Thyroid gland (tissue), 4 donors: ENCODE results near the gene GCNT3. TPM values are rescaled to one million over a fixed set of nuclear protein-coding genes. Genes with fewer than 3 reads are reported as not detected.

Experiments
- DNase-seq, 2 donors: peaks; one replicate each; pipeline ENCODE4 v3.0.0-alpha.2; 2019
- H3K27ac ChIP-seq, 3 donors: fragments of 200-600 bp; sonication (generic); 1 replicate in 2 of 3; 2 replicates in 1 of 3; pipeline ENCODE4 v1.5.1; 2016 to 2019; ENCODE audit warnings: mild to moderate bottlenecking in 1 of 3, moderate library complexity in 1 of 3
- H3K27me3 ChIP-seq: fragments of 200-600 bp; sonication (generic); one replicate; pipeline ENCODE4 v1.5.1; 2019
- H3K36me3 ChIP-seq, 2 donors: fragments of 200-600 bp; sonication (generic); one replicate each; pipeline ENCODE4 v1.5.1; 2016 to 2019
- H3K4me1 ChIP-seq, 2 donors: fragments of 200-600 bp; sonication (generic); one replicate each; pipeline ENCODE4 v1.5.1; 2017 to 2019
- H3K4me3 ChIP-seq, 3 donors: fragments of 200-600 bp; sonication (generic); replicated peaks in 1 of 3; 1 replicate in 2 of 3; 2 replicates in 1 of 3; pipeline ENCODE4 v1.5.1; 2016; ENCODE audit warnings: mild to moderate bottlenecking in 1 of 3
- H3K9me3 ChIP-seq: fragments of 200-600 bp; sonication (generic); one replicate; pipeline ENCODE4 v1.5.1; 2017
- CTCF ChIP-seq, 6 experiments: fragments of 200-600 bp in 3 of 6; fragments of 450-650 bp in 3 of 6; sonication (generic) in 3 of 6; IDR thresholded peaks; one replicate each; pipeline ENCODE4 v1.5.1; 2016 to 2019; ENCODE audit warnings: antibody characterized with exemption in 6 of 6, mild to moderate bottlenecking in 2 of 6, inconsistent platforms in 1 of 6, moderate library complexity in 1 of 6
- POLR2A ChIP-seq, 2 donors: fragments of 450-650 bp; IDR thresholded peaks; one replicate each; pipeline ENCODE4 v1.6.1; 2017; ENCODE audit warnings: antibody characterized with exemption in 2 of 2, mild to moderate bottlenecking in 2 of 2, moderate library complexity in 1 of 2
- WGBS, 2 donors: methylation state at CpG; one replicate each; pipeline ENCODE4 v1.1.5; 2017; 5-methylcytosine and 5-hydroxymethylcytosine counted together
- intact Hi-C: fragments of 100-400 bp; cut with DNase I; formaldehyde crosslinking; loops from one replicate; pipeline ENCODE4 v1.15.1; 2023
- small RNA-seq: library from RNA; depleted of rRNA; stranded (forward); fragments of <200 nt; gene quantifications from one replicate; pipeline ENCODE3, GENCODE V24; 2016
- total RNA-seq, 4 donors: library from RNA; depleted of rRNA; stranded (reverse); fragments of >200 nt; gene quantifications; one replicate each; pipeline ENCODE4 v1.2.3, GENCODE V29; 2016

The GCNT3 gene
- total RNA-seq, 4 donors from 2014 or later: 0.13 to 2.2 (median 2.1) TPM; not detected in 1

GRCh38 chr15:59657635-59658125 is 46.1 kb downstream of the GCNT3 start:
- peaks cover 0 to 5% of the 10 kb centered on the region in 2 donors for H3K36me3 ChIP-seq
- H3K4me1 ChIP-seq: peaks cover 16% of the 10 kb centered on the region in 2 donors
- 41 to 48% methylated on average over 23 of the region's 23 CpGs for WGBS, 2 donors
- no peaks in the 10 kb centered on the region for H3K9me3 ChIP-seq
- intact Hi-C loops: no loop called here
- peak overlapping the region in 2 of 3 donors; percentile 73 to 93 for H3K4me3 ChIP-seq
- no peaks in the 10 kb centered on the region for H3K27me3 ChIP-seq
- DNase-seq: peak in 1 of 2 donors; percentile 2
- H3K27ac ChIP-seq: peak overlapping the region in 1 of 3 donors; percentile 77
- TF ChIP-seq CTCF (IDR thresholded peaks at IDR 0.05) (no peak), POLR2A (IDR thresholded peaks at IDR 0.05) (no peak)

- no peaks in the 10 kb centered on the region for H3K27me3 ChIP-seq
- DNase-seq: no peak
- intact Hi-C loops: no loop called here
- no peak for TF ChIP-seq CTCF (IDR thresholded peaks at IDR 0.05)
- TF ChIP-seq POLR2A (IDR thresholded peaks at IDR 0.05): no peak
- peaks cover 16% of the 10 kb centered on the region in 2 donors for H3K4me1 ChIP-seq
- 76% methylated on average over 1 of the region's 1 CpG for WGBS, 2 donors
- no peak overlapping the region for H3K27ac ChIP-seq
- no peak overlapping the region for H3K4me3 ChIP-seq
- no peaks in the 10 kb centered on the region for H3K9me3 ChIP-seq
- peaks cover 7 to 17% of the 10 kb centered on the region in 2 donors for H3K36me3 ChIP-seq
Measured at GRCh38 chr15:59659366-59659765, 47.8 kb downstream of the GCNT3 start.

GRCh38 chr15:59662260-59662659 is 50.7 kb downstream of the GCNT3 start:
- peaks cover 0 to 3% of the 10 kb centered on the region in 2 donors for H3K4me1 ChIP-seq
- intact Hi-C loops: no loop called here
- DNase-seq: no peak
- H3K36me3 ChIP-seq: peaks cover 7 to 17% of the 10 kb centered on the region in 2 donors
- no peak overlapping the region for H3K4me3 ChIP-seq
- H3K27me3 ChIP-seq: no peaks in the 10 kb centered on the region
- no peaks in the 10 kb centered on the region for H3K9me3 ChIP-seq
- H3K27ac ChIP-seq: no peak overlapping the region
- WGBS, 2 donors: 38 to 71% methylated on average over 1 of the region's 1 CpG
- no peak for TF ChIP-seq CTCF (IDR thresholded peaks at IDR 0.05)
- TF ChIP-seq POLR2A (IDR thresholded peaks at IDR 0.05): no peak

- no peak for TF ChIP-seq POLR2A (IDR thresholded peaks at IDR 0.05)
- no peak for TF ChIP-seq CTCF (IDR thresholded peaks at IDR 0.05)
- intact Hi-C loops: no loop called here
- Histone ChIP-seq H3K4me3 (no peak overlapping the region), H3K36me3 (peaks cover 36 to 37% of the 10 kb centered on the region in 2 donors), H3K27ac (no peak overlapping the region), H3K9me3 (no peaks in the 10 kb centered on the region), H3K4me1 (no peaks in the 10 kb centered on the region), H3K27me3 (no peaks in the 10 kb centered on the region)
- DNase-seq: no peak
- 84 to 93% methylated on average over 8 of the region's 8 CpGs for WGBS, 2 donors
Measured at GRCh38 chr15:59668556-59668955, 57.0 kb downstream of the GCNT3 start.

Small RNA genes within 50 kb of the gene (small RNA-seq; reads per million reads assigned to genes)
- gene RNA5SP396: not detected

Other genes starting within 250 kb of the GCNT3 start
- 10 to 100 TPM; 19.5 to 56.6 (median 34.6) TPM for gene MYO1E, start 238.9 kb upstream of the GCNT3 start, total RNA-seq
- gene FAM81A, start 173.6 kb upstream of the GCNT3 start, total RNA-seq: 10 to 100 TPM in 1 of 4 donors, 1 to 10 TPM in 2, under 1 TPM in 1; 0.27 to 14.3 (median 2.4) TPM
- 10 to 100 TPM; 22.3 to 73.6 (median 37.9) TPM for gene GTF2A2, start 45.7 kb downstream of the GCNT3 start, total RNA-seq
- gene BNIP2, start 77.5 kb downstream of the GCNT3 start, total RNA-seq: 100 to 1,000 TPM in 3 of 4 donors, 10 to 100 TPM in 1; 84.9 to 161 (median 129) TPM